HepG2 (cell line): Measurements from ENCODE around the gene IQCE. TPM values are rescaled to one million over a fixed set of nuclear protein-coding genes. Genes with fewer than 3 reads are reported as not detected.
A peak's percentile ranks its signal among the peaks of the same experiment; 100 is the strongest.

Source experiments
- ATRX ChIP-seq: sonication (generic); formaldehyde crosslinking; IDR thresholded peaks from 2 replicates; pipeline ENCODE4 v1.4.0; 2020; ENCODE audit warnings: missing genetic modification reagents, borderline replicate concordance
- CREB3 ChIP-seq: sonication (generic); formaldehyde crosslinking; IDR thresholded peaks from 2 replicates; pipeline ENCODE4 v1.5.0; 2020; ENCODE audit warnings: missing genetic modification reagents
- HNF4A ChIP-seq: sonication (generic); formaldehyde crosslinking; IDR thresholded peaks from 2 replicates; pipeline ENCODE4 v1.4.0; 2020; ENCODE audit warnings: missing genetic modification reagents
- PTBP1 ChIP-seq: fragments of 200-400 bp; formaldehyde crosslinking; IDR thresholded peaks from 2 replicates; pipeline ENCODE4 v1.6.1; 2018; ENCODE audit warnings: low read length, low read depth; ENCODE audit not compliant: poor library complexity, severe bottlenecking
- RBAK ChIP-seq: sonication (generic); formaldehyde crosslinking; IDR thresholded peaks from 2 replicates; pipeline ENCODE4 v1.5.1; 2020; ENCODE audit warnings: mild to moderate bottlenecking, missing genetic modification reagents
- RERE ChIP-seq: IDR thresholded peaks from 2 replicates; pipeline ENCODE4 v1.6.1; 2016; ENCODE audit warnings: low read depth, missing genetic modification reagents, missing compliant biosample characterization
- RFXAP ChIP-seq: sonication (generic); formaldehyde crosslinking; IDR thresholded peaks from 2 replicates; pipeline ENCODE4 v1.4.0; 2020; ENCODE audit warnings: missing genetic modification reagents, borderline replicate concordance
- TBX3 ChIP-seq: fragments of 450-650 bp; IDR thresholded peaks from 2 replicates; pipeline ENCODE4 v1.6.1; 2017; ENCODE audit warnings: antibody characterized with exemption, mild to moderate bottlenecking, inconsistent platforms, borderline replicate concordance
- TFE3 ChIP-seq: IDR thresholded peaks from 2 replicates; pipeline ENCODE4 v1.6.1; 2016
- ZBTB38 ChIP-seq: sonication (generic); formaldehyde crosslinking; IDR thresholded peaks from 2 replicates; pipeline ENCODE4 v1.5.1; 2020; ENCODE audit warnings: mild to moderate bottlenecking, missing genetic modification reagents
- ZNF235 ChIP-seq: sonication (generic); formaldehyde crosslinking; IDR thresholded peaks from 2 replicates; pipeline ENCODE4 v1.8.1; 2023; ENCODE audit warnings: mild to moderate bottlenecking, missing genetic modification reagents, borderline replicate concordance
- ZNF275 ChIP-seq: sonication (generic); formaldehyde crosslinking; IDR thresholded peaks from 2 replicates; pipeline ENCODE4 v1.8.0; 2022; ENCODE audit warnings: missing genetic modification reagents, mild to moderate bottlenecking, inconsistent platforms, borderline replicate concordance
- ZNF33A ChIP-seq: sonication (generic); formaldehyde crosslinking; IDR thresholded peaks from 2 replicates; pipeline ENCODE4 v1.5.1; 2020; ENCODE audit warnings: missing genetic modification reagents, mild to moderate bottlenecking, moderate library complexity, borderline replicate concordance
- ZNF619 ChIP-seq: sonication (generic); formaldehyde crosslinking; IDR thresholded peaks from 2 replicates; pipeline ENCODE4 v1.4.0; 2020; ENCODE audit warnings: mild to moderate bottlenecking, missing genetic modification reagents
- ZNF713 ChIP-seq: sonication (generic); formaldehyde crosslinking; IDR thresholded peaks from 2 replicates; pipeline ENCODE4 v1.4.0; 2020; ENCODE audit warnings: mild to moderate bottlenecking, missing genetic modification reagents
- ZNF737 ChIP-seq: sonication (generic); formaldehyde crosslinking; IDR thresholded peaks from 2 replicates; pipeline ENCODE4 v1.5.0; 2020; ENCODE audit warnings: missing genetic modification reagents, mild to moderate bottlenecking, borderline replicate concordance
- ZNF746 ChIP-seq: sonication (generic); formaldehyde crosslinking; IDR thresholded peaks from 2 replicates; pipeline ENCODE4 v1.8.0; 2022; ENCODE audit warnings: mild to moderate bottlenecking, missing genetic modification reagents
- ZNF772 ChIP-seq: sonication (generic); formaldehyde crosslinking; IDR thresholded peaks from 2 replicates; pipeline ENCODE4 v1.5.0; 2020; ENCODE audit warnings: mild to moderate bottlenecking, missing genetic modification reagents
- ZNF841 ChIP-seq: sonication (generic); formaldehyde crosslinking; IDR thresholded peaks from 2 replicates; pipeline ENCODE4 v1.8.1; 2023; ENCODE audit warnings: missing genetic modification reagents, borderline replicate concordance
- ZNF879 ChIP-seq: sonication (generic); formaldehyde crosslinking; IDR thresholded peaks from 2 replicates; pipeline ENCODE4 v1.8.1; 2023; ENCODE audit warnings: missing genetic modification reagents
- polyA plus RNA-seq, 8 experiments: library from polyadenylated mRNA; depleted of rRNA in 3 of 8; stranded (reverse) in 7 of 8; unstranded in 1 of 8; fragments of >200 nt; fragmentation: Illumina TruSeq in 4 of 8; extraction: Trizol in 4 of 8; gene quantifications; 2 replicates each; pipeline versions ENCODE4 v1.2.1 to v1.2.3, GENCODE V29; 2011 to 2016; ENCODE audit warnings: low read depth in 4 of 8, missing spikeins in 1 of 8, mixed read lengths in 1 of 8; ENCODE audit not compliant: insufficient read depth in 1 of 8
- total RNA-seq, 5 experiments: library from RNA; depleted of rRNA; stranded (reverse); fragments of >200 nt; fragmentation: Illumina TruSeq; extraction: Trizol; gene quantifications; 2 replicates each; pipeline ENCODE4 v1.2.3, GENCODE V29; 2016; ENCODE audit warnings: low read depth in 1 of 5

Gene IQCE
- total and polyA plus RNA-seq, 2 of the 13 experiments (the other 11 are each of a cell fraction or from before 2014, with no cell fraction given): 1.5 to 2.5 TPM

- TF ChIP-seq RERE (CRISPR knock-in tag) (0 out of 2 replicates have a peak, but pooled peaks have one; percentile 18), ZNF713 (CRISPR knock-in tag) (no peak), ATRX (CRISPR knock-in tag) (no peak), ZNF737 (no peak), ZNF33A (CRISPR knock-in tag) (no peak), RFXAP (CRISPR knock-in tag) (peak; percentile 53; the same call in 1 of the 2 replicates), ZNF772 (no peak), ZNF841 (0 out of 2 replicates have a peak, but pooled peaks have one; percentile 67), ZNF235 (CRISPR knock-in tag) (0 out of 2 replicates have a peak, but pooled peaks have one; percentile 73), ZNF879 (CRISPR knock-in tag) (peak; percentile 86), ZBTB38 (peak; percentile 51; the same call in 1 of the 2 replicates), HNF4A (CRISPR knock-in tag) (peak; percentile 99), PTBP1 (no peak), TFE3 (CRISPR knock-in tag) (0 out of 2 replicates have a peak, but pooled peaks have one; percentile 46), ZNF746 (CRISPR knock-in tag) (peak; percentile 89), ZNF275 (CRISPR knock-in tag) (peak; percentile 66), CREB3 (CRISPR knock-in tag) (no peak), RBAK (no peak), TBX3 (no peak), ZNF619 (CRISPR knock-in tag) (no peak)
These were observed 64.3 kb downstream of the IQCE start (continued) for GRCh38 chr7:2622869-2623697.
